ENCODE results near the gene CEP112. TPM values are rescaled to one million over a fixed set of nuclear protein-coding genes. Genes with fewer than 3 reads are reported as not detected.

CEP112 gene
- total RNA-seq, 1 donor from 2014 or later = 13.9 TPM

DNA sequence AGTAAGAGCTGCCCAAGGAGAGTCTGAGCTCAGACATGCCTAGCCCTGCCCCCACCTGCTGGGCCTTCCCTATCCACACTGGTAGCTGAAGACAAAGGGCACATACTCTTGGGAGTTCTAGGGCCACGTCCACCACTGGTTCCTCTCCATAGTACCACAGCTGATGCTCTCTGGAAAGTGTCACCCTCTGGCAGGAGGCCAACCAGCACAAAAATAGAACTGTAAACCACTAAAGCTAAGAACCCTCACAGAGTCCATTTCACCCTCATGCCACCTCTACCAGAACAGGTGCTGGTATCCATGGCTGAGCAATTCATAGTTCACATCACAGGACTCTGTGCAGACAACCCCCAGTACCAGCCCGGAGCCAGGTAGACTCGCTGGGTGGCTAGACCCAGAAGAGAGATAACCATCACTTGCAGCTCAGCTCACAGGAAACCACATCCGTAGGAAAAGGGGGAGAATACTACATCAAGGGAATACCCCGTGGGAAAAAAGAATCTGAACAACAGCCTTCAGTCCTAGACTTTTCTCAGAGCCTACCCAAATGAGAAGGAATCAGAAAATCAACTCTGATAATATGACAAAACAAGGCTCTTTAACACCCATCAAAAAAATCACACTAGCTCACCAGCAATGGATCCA, 115.3 kb downstream of the CEP112 start:
- Histone ChIP-seq H3K79me2 (ENCODE audit: insufficient read depth, low read length) (no peaks in the 10 kb centered on the region), H3K27ac (ENCODE audit: low read depth, low read length) (no peak overlapping the region), H3K4me3 (ENCODE audit: insufficient read depth, low read depth, low read length) (no peak overlapping the region), H3K27me3 (ENCODE audit: insufficient read depth, low read length) (no peaks in the 10 kb centered on the region), H3K4me2 (ENCODE audit: low read length) (no peak overlapping the region), H4K20me1 (ENCODE audit: insufficient read depth, low read length) (no peaks in the 10 kb centered on the region), H3K36me3 (ENCODE audit: insufficient read depth, low read length) (no peaks in the 10 kb centered on the region), H3K9ac (ENCODE audit: low read length) (no peak overlapping the region), H2AFZ (ENCODE audit: low read depth, low read length) (no peak overlapping the region), H3K4me1 (ENCODE audit: insufficient read depth, low read length) (no peaks in the 10 kb centered on the region), H3K9me3 (ENCODE audit: insufficient read depth, low read depth, low read length) (no peaks in the 10 kb centered on the region)
- H3K4me1 Mint-ChIP-seq (ENCODE audit: low read depth, unreplicated experiment) = peaks cover 10% of the 10 kb centered on the region
- H3K36me3 Mint-ChIP-seq (ENCODE audit: low read depth, unreplicated experiment) = peaks cover 6% of the 10 kb centered on the region
- TF ChIP-seq, protein P1, sequence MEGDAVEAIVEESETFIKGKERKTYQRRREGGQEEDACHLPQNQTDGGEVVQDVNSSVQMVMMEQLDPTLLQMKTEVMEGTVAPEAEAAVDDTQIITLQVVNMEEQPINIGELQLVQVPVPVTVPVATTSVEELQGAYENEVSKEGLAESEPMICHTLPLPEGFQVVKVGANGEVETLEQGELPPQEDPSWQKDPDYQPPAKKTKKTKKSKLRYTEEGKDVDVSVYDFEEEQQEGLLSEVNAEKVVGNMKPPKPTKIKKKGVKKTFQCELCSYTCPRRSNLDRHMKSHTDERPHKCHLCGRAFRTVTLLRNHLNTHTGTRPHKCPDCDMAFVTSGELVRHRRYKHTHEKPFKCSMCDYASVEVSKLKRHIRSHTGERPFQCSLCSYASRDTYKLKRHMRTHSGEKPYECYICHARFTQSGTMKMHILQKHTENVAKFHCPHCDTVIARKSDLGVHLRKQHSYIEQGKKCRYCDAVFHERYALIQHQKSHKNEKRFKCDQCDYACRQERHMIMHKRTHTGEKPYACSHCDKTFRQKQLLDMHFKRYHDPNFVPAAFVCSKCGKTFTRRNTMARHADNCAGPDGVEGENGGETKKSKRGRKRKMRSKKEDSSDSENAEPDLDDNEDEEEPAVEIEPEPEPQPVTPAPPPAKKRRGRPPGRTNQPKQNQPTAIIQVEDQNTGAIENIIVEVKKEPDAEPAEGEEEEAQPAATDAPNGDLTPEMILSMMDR (IDR thresholded peaks at IDR 0.05; ENCODE audit: insufficient read depth, low read depth, low read length) = no peak
- TF ChIP-seq EZH2 (IDR thresholded peaks at IDR 0.05; ENCODE audit: insufficient read depth, low read length) = no peak
- H3K9me3 Mint-ChIP-seq (ENCODE audit: unreplicated experiment) = peaks cover 3% of the 10 kb centered on the region
- H3K4me3 Mint-ChIP-seq (ENCODE audit: unreplicated experiment) = no peak overlapping the region
- no peaks in the 10 kb centered on the region for H3K27me3 Mint-ChIP-seq (ENCODE audit: low read depth, unreplicated experiment)
- DNase-seq (ENCODE audit: low read depth) (peak; percentile 1), FAIRE-seq (no peak)
- H3K27ac Mint-ChIP-seq (ENCODE audit: unreplicated experiment) = peak overlapping the region; percentile 12

DNA sequence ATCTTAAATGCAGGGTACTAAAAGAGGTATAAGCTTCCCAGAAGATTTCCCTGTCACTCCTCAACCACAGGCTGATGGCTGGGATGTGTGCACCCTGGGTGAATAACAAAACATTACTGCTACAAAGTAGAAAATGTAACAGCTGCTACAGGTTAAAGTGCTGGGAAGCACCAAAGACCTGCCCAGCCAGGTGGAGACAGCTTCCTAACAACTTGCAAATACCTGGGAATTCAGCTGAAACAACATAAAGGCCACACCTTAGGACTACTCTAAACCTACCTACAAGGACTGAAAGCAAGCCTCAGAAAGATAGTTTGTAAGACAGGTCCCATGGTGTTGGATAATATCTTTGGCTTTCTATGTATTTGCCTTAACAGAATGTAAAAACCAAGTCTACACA, 118.5 kb downstream of the CEP112 start:
- Histone ChIP-seq H3K27me3 (ENCODE audit: insufficient read depth, low read length) (no peaks in the 10 kb centered on the region), H3K4me2 (ENCODE audit: low read length) (no peak overlapping the region), H3K27ac (ENCODE audit: low read depth, low read length) (no peak overlapping the region), H2AFZ (ENCODE audit: low read depth, low read length) (no peak overlapping the region), H3K36me3 (ENCODE audit: insufficient read depth, low read length) (no peaks in the 10 kb centered on the region), H4K20me1 (ENCODE audit: insufficient read depth, low read length) (no peaks in the 10 kb centered on the region), H3K4me1 (ENCODE audit: insufficient read depth, low read length) (no peaks in the 10 kb centered on the region), H3K4me3 (ENCODE audit: insufficient read depth, low read depth, low read length) (no peak overlapping the region), H3K9me3 (ENCODE audit: insufficient read depth, low read depth, low read length) (no peaks in the 10 kb centered on the region), H3K79me2 (ENCODE audit: insufficient read depth, low read length) (no peaks in the 10 kb centered on the region), H3K9ac (ENCODE audit: low read length) (no peak overlapping the region)
- peaks cover 10% of the 10 kb centered on the region for H3K4me1 Mint-ChIP-seq (ENCODE audit: low read depth, unreplicated experiment)
- FAIRE-seq = no peak
- no peak for TF ChIP-seq EZH2 (IDR thresholded peaks at IDR 0.05; ENCODE audit: insufficient read depth, low read length)
- TF ChIP-seq, protein P1 (IDR thresholded peaks at IDR 0.05; ENCODE audit: insufficient read depth, low read depth, low read length) = no peak
- no peaks in the 10 kb centered on the region for H3K9me3 Mint-ChIP-seq (ENCODE audit: unreplicated experiment)
- no peak for DNase-seq (ENCODE audit: low read depth)
- no peak overlapping the region for H3K27ac Mint-ChIP-seq (ENCODE audit: unreplicated experiment)
- no peak overlapping the region for H3K4me3 Mint-ChIP-seq (ENCODE audit: unreplicated experiment)
- no peaks in the 10 kb centered on the region for H3K27me3 Mint-ChIP-seq (ENCODE audit: low read depth, unreplicated experiment)
- H3K36me3 Mint-ChIP-seq (ENCODE audit: low read depth, unreplicated experiment) = peaks cover 2% of the 10 kb centered on the region

DNA sequence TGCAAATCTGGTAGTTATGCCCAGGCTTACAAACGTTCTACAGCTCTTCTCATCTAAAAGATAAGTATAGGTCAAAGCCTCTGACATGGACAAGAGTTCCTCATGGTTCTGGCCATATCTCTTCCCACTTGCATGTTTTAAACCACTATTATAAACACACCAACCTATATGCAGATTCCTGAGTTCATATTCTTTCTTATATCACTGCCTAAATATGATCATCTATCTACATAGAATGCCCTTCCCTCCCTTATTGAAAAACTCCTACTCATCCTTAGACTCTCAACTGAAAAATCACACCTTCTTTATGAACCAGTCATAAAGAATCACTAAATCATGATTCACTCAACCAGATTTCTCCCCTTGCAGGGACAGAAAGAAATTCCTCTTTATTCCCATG, 128.2 kb downstream of the CEP112 start:
- Mint-ChIP-seq H3K4me1 (ENCODE audit: low read depth, unreplicated experiment) (no peaks in the 10 kb centered on the region), H3K27me3 (ENCODE audit: low read depth, unreplicated experiment) (no peaks in the 10 kb centered on the region), H3K27ac (ENCODE audit: unreplicated experiment) (no peak overlapping the region), H3K36me3 (ENCODE audit: low read depth, unreplicated experiment) (peaks cover 13% of the 10 kb centered on the region), H3K9me3 (ENCODE audit: unreplicated experiment) (peaks cover 5% of the 10 kb centered on the region), H3K4me3 (ENCODE audit: unreplicated experiment) (no peak overlapping the region)
- no peaks in the 10 kb centered on the region for H3K9me3 ChIP-seq (ENCODE audit: insufficient read depth, low read depth, low read length)
- no peaks in the 10 kb centered on the region for H3K79me2 ChIP-seq (ENCODE audit: insufficient read depth, low read length)
- no peak overlapping the region for H3K4me2 ChIP-seq (ENCODE audit: low read length)
- no peak overlapping the region for H2AFZ ChIP-seq (ENCODE audit: low read depth, low read length)
- H3K27ac ChIP-seq (ENCODE audit: low read depth, low read length) = no peak overlapping the region
- FAIRE-seq (no peak), DNase-seq (ENCODE audit: low read depth) (no peak)
- TF ChIP-seq EZH2 (IDR thresholded peaks at IDR 0.05; ENCODE audit: insufficient read depth, low read length) = no peak
- TF ChIP-seq, protein P1 (IDR thresholded peaks at IDR 0.05; ENCODE audit: insufficient read depth, low read depth, low read length) = no peak
- H3K36me3 ChIP-seq (ENCODE audit: insufficient read depth, low read length) = no peaks in the 10 kb centered on the region
- no peaks in the 10 kb centered on the region for H3K4me1 ChIP-seq (ENCODE audit: insufficient read depth, low read length)
- H3K9ac ChIP-seq (ENCODE audit: low read length) = no peak overlapping the region
- H4K20me1 ChIP-seq (ENCODE audit: insufficient read depth, low read length) = no peaks in the 10 kb centered on the region
- H3K4me3 ChIP-seq (ENCODE audit: insufficient read depth, low read depth, low read length) = no peak overlapping the region
- no peaks in the 10 kb centered on the region for H3K27me3 ChIP-seq (ENCODE audit: insufficient read depth, low read length)

All from astrocyte (in vitro differentiated cells and primary cell).